Muscle of leg (tissue), 11 donors: Measurements from ENCODE around the gene NTN1. TPM values are rescaled to one million over a fixed set of nuclear protein-coding genes. Genes with fewer than 3 reads are reported as not detected.
A peak's percentile ranks its signal among the peaks of the same experiment; 100 is the strongest.

ENCODE experiments used
- DNase-seq: peaks from one replicate; pipeline ENCODE4 v3.0.0; 2013
- H3K27ac ChIP-seq: one replicate; pipeline ENCODE4 v1.5.1; 2013; ENCODE audit warnings: mild to moderate bottlenecking, low read length, control low read depth
- H3K27me3 ChIP-seq: one replicate; pipeline ENCODE4 v1.6.1; 2013; ENCODE audit warnings: low read length; ENCODE audit not compliant: control insufficient read depth, insufficient read depth
- H3K36me3 ChIP-seq: one replicate; pipeline ENCODE4 v1.6.1; 2013; ENCODE audit warnings: low read length; ENCODE audit not compliant: control insufficient read depth, insufficient read depth
- H3K4me1 ChIP-seq: one replicate; pipeline ENCODE4 v1.6.1; 2013; ENCODE audit warnings: low read length; ENCODE audit not compliant: control insufficient read depth, insufficient read depth
- H3K4me3 ChIP-seq: one replicate; pipeline ENCODE4 v1.5.1; 2013; ENCODE audit warnings: low read length, control low read depth
- H3K9me3 ChIP-seq: replicated peaks from 2 replicates; pipeline ENCODE4 v1.6.1; 2013; ENCODE audit warnings: low read depth, low read length; ENCODE audit not compliant: control insufficient read depth
- WGBS: methylation state at CpG from one replicate; pipeline ENCODE4 v1.1.5; 2013; ENCODE audit warnings: missing lambda C conversion rate; ENCODE audit not compliant: insufficient coverage; 5-methylcytosine and 5-hydroxymethylcytosine counted together
- polyA plus RNA-seq, 8 donors: library from polyadenylated mRNA; unstranded; fragments of 120-200 nt; gene quantifications; one replicate each; pipeline versions ENCODE4 v1.2.1 to v1.2.3, GENCODE V29; 2013; ENCODE audit warnings: inconsistent platforms in 1 of 8, low replicate concordance in 1 of 8; ENCODE audit not compliant: insufficient read length in 8 of 8, insufficient read depth in 1 of 8
- total RNA-seq: library from RNA; stranded (reverse); fragments of 120-200 nt; gene quantifications from one replicate; pipeline ENCODE4 v1.2.4, GENCODE V29; 2013

NTN1 gene
- total and polyA plus RNA-seq, 9 donors: 3.5 to 14.4 (median 5.6) TPM

DNA sequence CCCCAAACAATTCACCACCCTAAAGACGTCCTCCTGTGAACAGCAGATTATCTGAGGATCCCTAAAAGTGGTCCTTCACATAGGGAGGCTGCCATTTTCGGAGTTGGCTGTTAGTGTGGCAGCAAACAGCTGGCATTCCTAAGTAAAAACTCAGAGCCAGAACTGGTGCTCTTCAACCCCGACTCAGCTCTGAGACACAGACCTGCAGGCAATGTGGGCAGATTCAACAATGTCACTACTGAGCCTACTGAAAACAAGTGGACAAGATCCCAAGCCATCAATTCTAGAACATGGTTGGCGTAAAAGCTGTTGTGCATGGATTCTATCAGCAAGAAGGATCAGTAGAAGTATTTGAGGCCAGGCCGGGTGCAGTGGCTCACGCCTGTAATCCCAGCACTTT is 247.2 kb downstream of the NTN1 start:
- Histone ChIP-seq H3K27me3 (no peaks in the 10 kb centered on the region), H3K36me3 (no peaks in the 10 kb centered on the region), H3K4me3 (no peak overlapping the region), H3K27ac (no peak overlapping the region), H3K9me3 (peaks cover 4% of the 10 kb centered on the region), H3K4me1 (peaks cover 29% of the 10 kb centered on the region)
- DNase-seq: no peak
- WGBS: 77% methylated on average over 2 of the region's 6 CpGs

DNA sequence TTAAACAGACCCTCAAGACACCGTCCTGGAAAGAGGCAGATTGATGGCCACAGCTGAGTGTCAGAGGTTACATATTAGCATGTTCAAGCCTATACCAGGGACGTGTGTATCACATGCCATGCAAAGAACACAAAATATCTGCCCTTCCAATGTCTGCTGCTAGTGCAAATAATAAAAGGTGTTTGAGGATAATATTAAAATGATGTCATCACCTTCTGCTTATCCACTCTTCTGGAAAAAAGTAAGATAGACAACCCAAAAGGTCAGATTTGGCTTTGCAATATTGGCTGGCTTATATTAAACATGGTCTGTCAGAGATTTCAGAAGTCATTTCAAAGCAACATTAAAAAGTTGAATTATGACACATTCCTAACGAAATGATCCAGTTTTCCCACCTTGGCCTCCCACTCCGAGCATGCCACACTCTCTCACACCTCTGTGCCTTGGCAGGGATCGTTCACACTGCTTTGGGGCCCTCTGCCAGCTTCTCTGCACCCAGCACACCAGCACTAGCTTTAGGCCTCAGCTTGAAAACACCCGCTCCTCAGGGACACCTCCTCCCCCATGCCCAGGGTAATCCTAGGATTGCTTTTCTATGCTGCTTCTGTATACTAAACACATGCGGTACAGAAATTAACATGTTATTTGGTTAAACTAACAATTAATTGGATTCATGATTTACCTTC is 248.2 kb downstream of the NTN1 start:
- H3K36me3 ChIP-seq: no peaks in the 10 kb centered on the region
- H3K27me3 ChIP-seq: no peaks in the 10 kb centered on the region
- WGBS: 45% methylated on average over 2 of the region's 7 CpGs
- no peaks in the 10 kb centered on the region for H3K9me3 ChIP-seq
- H3K27ac ChIP-seq: no peak overlapping the region
- no peak for DNase-seq
- peaks cover 34% of the 10 kb centered on the region for H3K4me1 ChIP-seq
- no peak overlapping the region for H3K4me3 ChIP-seq

- H3K4me1 ChIP-seq: peaks cover 32% of the 10 kb centered on the region
- no peaks in the 10 kb centered on the region for H3K27me3 ChIP-seq
- 98% methylated on average over 9 of the region's 9 CpGs for WGBS
- H3K36me3 ChIP-seq: no peaks in the 10 kb centered on the region
- H3K9me3 ChIP-seq: no peaks in the 10 kb centered on the region
- H3K27ac ChIP-seq: no peak overlapping the region
- H3K4me3 ChIP-seq: no peak overlapping the region
- DNase-seq: no peak
These were observed 249.6 kb downstream of the NTN1 start for GRCh38 chr17:9270921-9271320.

DNA sequence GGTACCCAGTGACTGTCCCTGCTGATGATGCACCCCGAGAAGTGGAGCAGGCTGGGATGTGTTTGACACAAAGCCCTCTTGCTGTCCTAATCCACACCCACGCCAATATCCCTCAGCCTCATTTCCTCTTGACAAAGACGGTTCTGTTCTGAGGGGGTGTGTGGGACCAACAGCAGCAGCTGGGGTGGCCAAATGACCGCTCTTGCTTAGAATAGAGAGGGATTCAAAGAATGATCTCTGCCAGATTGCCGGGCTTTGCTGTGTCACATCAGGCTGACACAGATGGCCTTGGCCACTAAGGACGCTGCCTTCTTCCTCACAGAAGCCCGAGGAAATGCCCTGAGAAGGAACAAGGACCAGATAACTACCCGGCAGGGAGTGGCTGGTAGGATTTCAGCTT is 250.7 kb downstream of the NTN1 start:
- peak overlapping the region; percentile 48 for H3K27ac ChIP-seq
- peaks cover 25% of the 10 kb centered on the region for H3K4me1 ChIP-seq
- H3K9me3 ChIP-seq: no peaks in the 10 kb centered on the region
- no peaks in the 10 kb centered on the region for H3K36me3 ChIP-seq
- no peak overlapping the region for H3K4me3 ChIP-seq
- no peaks in the 10 kb centered on the region for H3K27me3 ChIP-seq
- 60% methylated on average over 2 of the region's 8 CpGs for whole genome bisulfite sequencing
- peak; percentile 78 for DNase-seq

DNA sequence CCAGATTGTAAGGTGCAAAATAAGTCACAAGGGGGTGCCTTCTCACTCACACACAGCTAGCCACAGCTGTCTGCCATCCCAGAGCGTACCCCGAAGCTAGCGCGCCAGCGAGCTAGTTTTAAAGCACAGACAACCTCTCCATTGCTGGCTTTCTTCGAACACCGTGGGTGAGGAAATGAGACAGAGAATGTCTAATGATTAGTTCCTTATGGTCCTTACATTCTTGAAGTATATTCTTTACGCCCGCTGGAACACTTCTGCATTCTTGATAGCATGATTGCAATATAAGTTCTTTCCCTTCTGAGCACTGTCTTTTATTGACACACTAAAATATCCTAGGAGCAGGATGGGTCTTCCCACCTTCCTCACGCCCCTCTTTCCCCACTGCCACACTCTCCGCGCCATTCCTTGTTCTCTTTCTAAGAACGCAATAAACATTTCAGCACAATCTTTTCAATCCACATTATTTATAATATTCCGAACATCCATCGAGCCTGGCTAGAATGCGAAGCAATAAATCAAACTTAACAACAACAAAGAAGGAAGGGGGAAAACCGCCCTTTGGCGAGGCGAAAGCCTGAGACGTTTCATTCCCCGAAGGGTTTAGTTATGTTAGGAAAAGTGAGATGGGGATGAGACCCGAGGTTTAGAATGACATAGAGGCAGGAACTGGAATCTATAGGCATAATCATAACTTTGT is 251.3 kb downstream of the NTN1 start:
- WGBS: 10% methylated on average over 3 of the region's 22 CpGs
- DNase-seq: peak; percentile 80

DNA sequence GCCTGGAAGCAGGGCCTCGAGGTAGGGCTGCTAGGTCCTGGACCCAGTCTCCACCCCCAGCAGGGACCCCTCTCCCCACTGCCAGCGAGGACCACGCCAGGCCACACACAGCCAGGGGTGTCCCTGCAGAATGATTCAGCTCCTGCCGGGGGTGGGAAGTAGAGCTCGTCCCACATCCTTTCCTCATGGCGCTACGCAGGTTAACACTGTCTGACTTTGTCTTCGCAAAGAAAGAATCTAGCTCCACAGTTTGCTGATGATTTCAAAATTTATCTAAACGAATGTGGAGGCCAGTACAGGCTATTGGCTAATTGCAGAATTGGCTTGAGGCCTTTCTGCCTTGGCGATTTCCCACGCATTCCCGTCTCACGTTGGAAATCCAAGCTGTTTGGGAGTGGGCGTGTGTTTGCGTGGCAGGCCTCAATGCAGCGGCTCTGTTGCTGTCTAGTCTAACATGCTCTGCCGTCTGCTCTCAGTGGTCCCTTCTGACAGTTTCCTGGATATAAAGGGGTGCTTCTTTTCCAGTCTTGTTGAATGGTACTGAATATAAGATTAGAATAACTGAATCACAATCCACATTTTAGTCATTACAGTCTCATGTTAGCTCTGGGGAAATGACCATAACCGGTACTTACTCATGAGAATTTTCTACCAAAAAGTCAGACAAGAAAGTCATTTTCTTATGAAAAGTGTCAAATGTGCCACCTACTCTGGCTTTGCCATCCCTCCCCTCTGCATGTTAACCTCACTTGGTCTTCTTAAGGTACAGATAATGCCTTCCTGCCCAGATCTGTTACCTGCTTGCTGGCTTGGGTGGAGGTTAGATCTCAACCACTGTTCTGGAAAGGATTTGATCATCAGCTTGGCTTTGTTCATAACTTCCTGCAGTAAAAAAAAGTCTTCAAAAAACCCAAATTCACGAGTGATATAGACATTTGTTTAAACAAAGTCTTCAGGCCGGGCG is 252.4 kb downstream of the NTN1 start:
- H3K27me3 ChIP-seq: no peaks in the 10 kb centered on the region
- 31% methylated on average over 9 of the region's 21 CpGs for WGBS
- H3K36me3 ChIP-seq: no peaks in the 10 kb centered on the region
- H3K4me1 ChIP-seq: peaks cover 24% of the 10 kb centered on the region
- no peak overlapping the region for H3K4me3 ChIP-seq
- DNase-seq: peak; percentile 84
- H3K27ac ChIP-seq: peak overlapping the region; percentile 22
- H3K9me3 ChIP-seq: no peaks in the 10 kb centered on the region

More for the DNA sequence above, 251.3 kb downstream of the NTN1 start:
- H3K4me3 ChIP-seq: no peak overlapping the region
- H3K4me1 ChIP-seq: peaks cover 24% of the 10 kb centered on the region
- H3K9me3 ChIP-seq: no peaks in the 10 kb centered on the region
- no peaks in the 10 kb centered on the region for H3K36me3 ChIP-seq
- H3K27me3 ChIP-seq: no peaks in the 10 kb centered on the region
- peak overlapping the region; percentile 48 for H3K27ac ChIP-seq

DNA sequence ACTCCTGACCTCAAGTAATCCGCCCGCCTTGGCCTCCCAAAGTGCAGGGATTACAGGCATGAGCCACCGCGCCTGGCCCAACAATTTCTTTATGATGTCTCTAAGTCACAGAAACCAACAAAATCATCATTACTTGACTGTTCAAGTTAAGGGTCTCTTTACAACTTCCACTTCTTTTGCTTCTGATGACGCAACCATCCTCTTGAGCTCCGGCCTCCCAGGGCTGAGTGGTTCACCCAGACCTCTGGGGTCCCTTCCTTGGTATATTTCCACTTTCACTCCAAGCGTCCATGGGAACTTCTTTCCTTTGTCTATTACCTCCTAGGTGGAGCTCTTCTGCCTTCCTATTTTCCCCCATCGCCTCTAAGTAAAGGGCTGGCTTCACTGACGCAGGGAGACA is 253.7 kb downstream of the NTN1 start:
- H3K9me3 ChIP-seq: no peaks in the 10 kb centered on the region
- 94% methylated on average over 9 of the region's 9 CpGs for WGBS
- H3K27ac ChIP-seq: no peak overlapping the region
- H3K4me1 ChIP-seq: peaks cover 24% of the 10 kb centered on the region
- no peaks in the 10 kb centered on the region for H3K36me3 ChIP-seq
- H3K27me3 ChIP-seq: no peaks in the 10 kb centered on the region
- DNase-seq: no peak
- H3K4me3 ChIP-seq: no peak overlapping the region

DNA sequence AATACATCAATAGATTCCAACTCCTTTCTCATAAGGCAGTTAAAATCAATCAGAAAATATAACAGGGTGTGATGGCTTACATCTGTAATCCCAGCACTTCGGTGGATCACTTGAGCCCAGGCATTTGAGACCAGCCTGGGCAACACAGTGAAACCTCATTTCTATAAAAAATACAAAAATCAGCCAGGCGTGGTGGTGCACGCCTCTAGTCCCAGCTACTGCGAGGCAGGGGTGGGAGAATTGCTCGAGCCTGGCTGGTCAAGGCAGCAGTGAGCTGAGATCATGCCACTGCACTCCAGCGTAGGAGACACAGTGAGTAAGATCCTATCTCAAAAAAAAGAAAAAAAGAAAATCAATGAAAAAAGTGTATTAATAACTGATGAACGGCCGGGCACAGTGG is 258.6 kb downstream of the NTN1 start:
- DNase-seq: no peak
- 93% methylated on average over 2 of the region's 8 CpGs for WGBS

DNA sequence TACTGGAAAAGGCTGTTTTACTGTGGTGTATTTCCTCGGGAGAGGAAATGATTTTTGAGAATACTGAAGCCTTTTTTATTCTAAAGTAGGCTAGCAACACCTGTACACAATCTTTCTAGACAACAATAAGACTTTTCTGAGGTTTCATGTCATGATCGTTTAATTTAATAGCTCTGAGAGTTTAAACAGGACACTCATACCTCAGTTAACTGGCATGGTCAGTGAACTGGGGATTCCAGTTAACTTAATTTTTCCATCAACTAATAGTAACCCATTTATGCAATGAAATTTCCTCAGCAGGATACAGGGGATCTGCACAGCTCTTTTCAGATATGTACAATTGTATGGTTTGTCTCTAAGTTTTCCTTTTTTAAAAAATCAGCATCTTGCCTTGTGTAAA is 262.6 kb downstream of the NTN1 start:
- WGBS: no CpG with 5 or more reads among the region's 2 CpGs
- Histone ChIP-seq H3K4me1 (peaks cover 12% of the 10 kb centered on the region), H3K27me3 (no peaks in the 10 kb centered on the region), H3K36me3 (no peaks in the 10 kb centered on the region), H3K4me3 (no peak overlapping the region), H3K9me3 (no peaks in the 10 kb centered on the region), H3K27ac (no peak overlapping the region)
- peak; percentile 28 for DNase-seq

More for the DNA sequence above, 258.6 kb downstream of the NTN1 start:
- H3K4me1 ChIP-seq: peaks cover under 1% of the 10 kb centered on the region
- H3K27ac ChIP-seq: no peak overlapping the region
- no peak overlapping the region for H3K4me3 ChIP-seq
- H3K9me3 ChIP-seq: no peaks in the 10 kb centered on the region
- no peaks in the 10 kb centered on the region for H3K27me3 ChIP-seq
- H3K36me3 ChIP-seq: no peaks in the 10 kb centered on the region

DNA sequence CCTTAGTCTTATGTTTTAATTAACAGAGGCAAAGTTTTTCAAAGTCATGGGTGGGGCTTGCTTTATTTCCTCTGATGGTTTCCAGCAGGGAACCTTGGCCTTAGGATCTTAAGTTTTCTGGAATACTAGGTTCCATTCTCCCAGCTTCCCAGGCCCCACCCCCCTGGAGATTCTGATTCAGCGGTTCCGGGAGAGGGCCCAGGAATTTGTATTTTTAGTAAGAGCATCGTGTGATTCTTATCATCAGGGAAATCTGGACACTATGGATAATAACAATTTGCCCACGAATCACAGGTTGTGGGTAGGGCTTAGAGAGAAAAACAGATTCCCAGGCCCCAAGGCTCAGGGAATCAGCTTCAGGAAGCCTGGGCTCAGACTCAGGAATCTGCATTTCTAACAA is 263.6 kb downstream of the NTN1 start:
- H3K27ac ChIP-seq: no peak overlapping the region
- 54% methylated on average over 2 of the region's 4 CpGs for WGBS
- DNase-seq: peak; percentile 53

More for the DNA sequence above, 263.6 kb downstream of the NTN1 start:
- no peaks in the 10 kb centered on the region for H3K36me3 ChIP-seq
- H3K4me3 ChIP-seq: no peak overlapping the region
- no peaks in the 10 kb centered on the region for H3K27me3 ChIP-seq
- H3K4me1 ChIP-seq: peaks cover 12% of the 10 kb centered on the region
- no peaks in the 10 kb centered on the region for H3K9me3 ChIP-seq
